Mesendoderm (in vitro differentiated cells): Measurements from ENCODE around the gene KPNB1.
A peak's percentile ranks its signal among the peaks of the same experiment; 100 is the strongest.

Experiments used
- DNase-seq: peaks from one replicate; pipeline ENCODE4 v3.0.0; 2013
- H2AK5ac ChIP-seq: 2 replicates; pipeline ENCODE4 v1.6.1; 2013; ENCODE audit warnings: low read length, inconsistent platforms
- H2BK120ac ChIP-seq: 2 replicates; pipeline ENCODE4 v1.6.1; 2013; ENCODE audit warnings: low read depth, mild to moderate bottlenecking, low read length, moderate library complexity, mixed read lengths
- H2BK15ac ChIP-seq: replicated peaks from 2 replicates; pipeline ENCODE4 v1.6.1; 2013; ENCODE audit warnings: low read depth, mild to moderate bottlenecking, moderate library complexity
- H2BK5ac ChIP-seq: 2 replicates; pipeline ENCODE4 v1.6.1; 2013; ENCODE audit warnings: low read length, inconsistent platforms
- H3K18ac ChIP-seq: 2 replicates; pipeline ENCODE4 v1.6.1; 2013; ENCODE audit warnings: mild to moderate bottlenecking, low read length, mixed read lengths
- H3K23ac ChIP-seq: one replicate; pipeline ENCODE4 v1.6.1; 2013; ENCODE audit warnings: low read length
- H3K27ac ChIP-seq: 2 replicates; pipeline ENCODE4 v1.5.1; 2013; ENCODE audit warnings: low read depth, mild to moderate bottlenecking, inconsistent platforms, low read length, moderate library complexity
- H3K27me3 ChIP-seq: 2 replicates; pipeline ENCODE4 v1.6.1; 2013; ENCODE audit warnings: low read length, control low read depth, mild to moderate bottlenecking, inconsistent platforms; ENCODE audit not compliant: insufficient read depth, poor library complexity
- H3K36me3 ChIP-seq: 2 replicates; pipeline ENCODE4 v1.6.1; 2013; ENCODE audit warnings: low read length, inconsistent platforms; ENCODE audit not compliant: control insufficient read depth, insufficient read depth
- H3K4ac ChIP-seq: one replicate; pipeline ENCODE4 v1.6.1; 2013; ENCODE audit warnings: low read depth, mild to moderate bottlenecking, low read length, moderate library complexity
- H3K4me1 ChIP-seq: 2 replicates; pipeline ENCODE4 v1.6.1; 2013; ENCODE audit warnings: low read depth, low read length, inconsistent platforms; ENCODE audit not compliant: control insufficient read depth
- H3K4me2 ChIP-seq: 2 replicates; pipeline ENCODE4 v1.6.1; 2013; ENCODE audit warnings: low read length
- H3K4me3 ChIP-seq: 2 replicates; pipeline ENCODE4 v1.5.1; 2013; ENCODE audit warnings: mild to moderate bottlenecking, low read length
- H3K56ac ChIP-seq: one replicate; pipeline ENCODE4 v1.6.1; 2013; ENCODE audit warnings: low read length
- H3K79me1 ChIP-seq: 2 replicates; pipeline ENCODE4 v1.6.1; 2013; ENCODE audit warnings: low read length, inconsistent platforms
- H3K79me2 ChIP-seq: 2 replicates; pipeline ENCODE4 v1.6.1; 2013; ENCODE audit warnings: mild to moderate bottlenecking, low read length; ENCODE audit not compliant: control insufficient read depth, insufficient read depth
- H3K9ac ChIP-seq: 2 replicates; pipeline ENCODE4 v1.6.1; 2013; ENCODE audit warnings: low read length, inconsistent platforms
- H4K5ac ChIP-seq: one replicate; pipeline ENCODE4 v1.6.1; 2013; ENCODE audit warnings: low read length
- H4K8ac ChIP-seq: one replicate; pipeline ENCODE4 v1.6.1; 2013; ENCODE audit warnings: low read depth, mild to moderate bottlenecking, control low read depth, low read length, moderate library complexity
- WGBS: extraction: QIAGEN DNeasy Blood & Tissue Kit; methylation state at CpG from one replicate; pipeline ENCODE4 v1.1.7; 2013; ENCODE audit warnings: low lambda C conversion rate, missing lambda C conversion rate; ENCODE audit not compliant: insufficient coverage; ENCODE audit errors: extremely low coverage; 5-methylcytosine and 5-hydroxymethylcytosine counted together

The KPNB1 gene

GRCh38 chr17:47651704-47652103 lies 2.0 kb downstream of the KPNB1 start:
- Histone ChIP-seq H4K5ac (no peak overlapping the region), H3K27ac (no peak overlapping the region), H2BK120ac (no peak overlapping the region), H3K9ac (peak overlapping the region; percentile 42), H3K18ac (no peak overlapping the region), H3K4ac (no peak overlapping the region), H3K79me1 (peaks cover 14% of the 10 kb centered on the region), H3K79me2 (peaks cover 57% of the 10 kb centered on the region), H3K27me3 (no peaks in the 10 kb centered on the region), H2BK5ac (no peak overlapping the region), H3K4me1 (peaks cover 4% of the 10 kb centered on the region), H3K4me2 (no peak overlapping the region), H4K8ac (no peak overlapping the region), H3K56ac (peak overlapping the region; percentile 66), H2BK15ac (no peak overlapping the region), H2AK5ac (no peak overlapping the region), H3K4me3 (no peak overlapping the region), H3K23ac (no peak overlapping the region), H3K36me3 (peaks cover 17% of the 10 kb centered on the region)
- no CpG with 5 or more reads among the region's 2 CpGs for WGBS
- no peak for DNase-seq

DNA sequence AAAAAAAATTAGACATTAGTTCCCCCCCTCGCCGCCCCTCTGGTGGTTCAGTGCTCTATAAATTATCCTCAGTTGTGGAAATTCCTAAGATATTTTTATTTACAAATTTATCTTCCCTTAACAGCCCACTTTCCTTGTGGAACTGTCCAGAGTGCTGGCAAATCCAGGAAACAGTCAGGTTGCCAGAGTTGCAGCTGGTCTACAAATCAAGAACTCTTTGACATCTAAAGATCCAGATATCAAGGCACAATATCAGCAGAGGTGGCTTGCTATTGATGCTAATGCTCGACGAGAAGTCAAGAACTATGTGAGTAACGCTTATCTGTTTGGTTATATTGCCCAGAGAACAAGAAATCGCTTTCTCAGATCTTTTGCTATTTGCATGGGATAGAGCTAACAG lies 2.9 kb downstream of the KPNB1 start:
- Histone ChIP-seq H3K79me2 (peaks cover 64% of the 10 kb centered on the region), H3K79me1 (peaks cover 20% of the 10 kb centered on the region), H3K4ac (no peak overlapping the region), H3K4me3 (no peak overlapping the region), H3K56ac (no peak overlapping the region), H3K4me1 (peaks cover 4% of the 10 kb centered on the region), H3K4me2 (no peak overlapping the region), H2BK5ac (no peak overlapping the region), H3K23ac (no peak overlapping the region), H2BK15ac (no peak overlapping the region), H4K5ac (no peak overlapping the region), H3K18ac (no peak overlapping the region), H2BK120ac (no peak overlapping the region), H3K36me3 (peaks cover 25% of the 10 kb centered on the region), H3K27ac (no peak overlapping the region), H3K9ac (peak overlapping the region; percentile 10), H2AK5ac (no peak overlapping the region), H3K27me3 (no peaks in the 10 kb centered on the region), H4K8ac (no peak overlapping the region)
- no CpG with 5 or more reads among the region's 6 CpGs for WGBS
- DNase-seq, result peak; percentile 30

- no peak overlapping the region for H4K5ac ChIP-seq
- no peak overlapping the region for H3K9ac ChIP-seq
- WGBS, result no CpG with 5 or more reads among the region's 2 CpGs
- H4K8ac ChIP-seq, result no peak overlapping the region
- peaks cover 22% of the 10 kb centered on the region for H3K79me1 ChIP-seq
- no peak overlapping the region for H3K18ac ChIP-seq
- H3K56ac ChIP-seq, result no peak overlapping the region
- H3K27me3 ChIP-seq, result no peaks in the 10 kb centered on the region
- H2BK15ac ChIP-seq, result no peak overlapping the region
- H2BK120ac ChIP-seq, result no peak overlapping the region
- H3K4me3 ChIP-seq, result no peak overlapping the region
- no peak overlapping the region for H2BK5ac ChIP-seq
- peaks cover 66% of the 10 kb centered on the region for H3K79me2 ChIP-seq
- H3K27ac ChIP-seq, result no peak overlapping the region
- H3K23ac ChIP-seq, result no peak overlapping the region
- H3K36me3 ChIP-seq, result peaks cover 30% of the 10 kb centered on the region
- H3K4me1 ChIP-seq, result peaks cover 4% of the 10 kb centered on the region
- H3K4me2 ChIP-seq, result no peak overlapping the region
- no peak for DNase-seq
- H3K4ac ChIP-seq, result no peak overlapping the region
- H2AK5ac ChIP-seq, result no peak overlapping the region
These were observed 3.7 kb downstream of the KPNB1 start for GRCh38 chr17:47653442-47653841.

- Histone ChIP-seq H3K9ac (no peak overlapping the region), H3K23ac (no peak overlapping the region), H3K4me3 (no peak overlapping the region), H3K56ac (no peak overlapping the region), H2BK120ac (no peak overlapping the region), H3K18ac (no peak overlapping the region), H3K79me1 (peaks cover 23% of the 10 kb centered on the region), H3K4ac (no peak overlapping the region), H3K4me2 (no peak overlapping the region), H3K27ac (no peak overlapping the region), H3K36me3 (peaks cover 33% of the 10 kb centered on the region), H3K79me2 (peaks cover 70% of the 10 kb centered on the region), H4K5ac (no peak overlapping the region), H2BK15ac (no peak overlapping the region), H3K4me1 (peaks cover 4% of the 10 kb centered on the region), H3K27me3 (no peaks in the 10 kb centered on the region), H2BK5ac (no peak overlapping the region), H4K8ac (no peak overlapping the region), H2AK5ac (no peak overlapping the region)
- DNase-seq, result no peak
- WGBS, result no CpG with 5 or more reads among the region's 6 CpGs
These were observed 5.3 kb downstream of the KPNB1 start for GRCh38 chr17:47654991-47655390.

GRCh38 chr17:47660064-47660492 lies 10.4 kb downstream of the KPNB1 start:
- no peak for DNase-seq
- H3K79me2 ChIP-seq, result peaks cover 31% of the 10 kb centered on the region
- no peak overlapping the region for H2BK5ac ChIP-seq
- H3K56ac ChIP-seq, result no peak overlapping the region
- no peak overlapping the region for H3K4me3 ChIP-seq
- H3K27me3 ChIP-seq, result no peaks in the 10 kb centered on the region
- peaks cover 1% of the 10 kb centered on the region for H3K4me1 ChIP-seq
- H3K9ac ChIP-seq, result no peak overlapping the region
- H4K8ac ChIP-seq, result no peak overlapping the region
- WGBS, result no CpG with 5 or more reads among the region's 6 CpGs
- H3K23ac ChIP-seq, result no peak overlapping the region
- H3K27ac ChIP-seq, result no peak overlapping the region
- H2AK5ac ChIP-seq, result no peak overlapping the region
- no peak overlapping the region for H3K4ac ChIP-seq
- H4K5ac ChIP-seq, result no peak overlapping the region
- H3K79me1 ChIP-seq, result peaks cover 20% of the 10 kb centered on the region
- peaks cover 32% of the 10 kb centered on the region for H3K36me3 ChIP-seq
- H3K18ac ChIP-seq, result no peak overlapping the region
- no peak overlapping the region for H2BK15ac ChIP-seq
- no peak overlapping the region for H3K4me2 ChIP-seq
- no peak overlapping the region for H2BK120ac ChIP-seq

DNA sequence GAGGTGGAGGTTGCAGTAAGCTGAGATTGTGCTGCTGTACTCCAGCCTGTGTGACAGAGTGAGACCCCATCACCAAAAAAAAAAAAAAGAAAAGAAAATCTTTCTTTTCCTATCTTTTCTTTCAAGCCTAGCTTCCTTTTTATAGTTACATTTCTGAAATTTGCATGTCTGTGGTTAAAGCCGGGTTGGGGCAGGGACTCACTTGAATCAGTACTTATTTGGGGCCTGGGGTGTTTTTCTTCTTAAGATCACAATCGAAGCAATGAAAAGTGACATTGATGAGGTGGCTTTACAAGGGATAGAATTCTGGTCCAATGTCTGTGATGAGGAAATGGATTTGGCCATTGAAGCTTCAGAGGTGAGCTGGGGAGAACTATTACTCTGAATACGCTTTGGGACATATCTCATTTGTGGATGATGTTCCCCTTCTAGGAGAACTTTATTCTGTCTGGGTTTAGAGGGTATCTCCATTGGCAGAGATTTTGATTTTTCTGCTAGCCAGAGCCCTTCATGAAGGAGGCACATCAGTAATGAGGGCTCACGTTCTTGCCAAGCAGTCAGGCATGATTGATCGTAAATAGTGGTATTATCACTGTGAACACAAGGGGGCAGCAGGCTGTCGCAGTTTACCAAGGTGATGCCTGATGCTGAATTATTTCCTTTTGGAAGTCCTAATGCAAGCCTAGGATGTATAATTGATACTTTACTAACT lies 14.3 kb downstream of the KPNB1 start:
- Histone ChIP-seq H3K4me2 (no peak overlapping the region), H3K4ac (no peak overlapping the region), H2BK5ac (no peak overlapping the region), H3K18ac (no peak overlapping the region), H3K56ac (no peak overlapping the region), H4K5ac (no peak overlapping the region), H4K8ac (no peak overlapping the region), H3K4me1 (no peaks in the 10 kb centered on the region), H3K23ac (no peak overlapping the region), H2BK15ac (no peak overlapping the region), H3K79me1 (peaks cover 6% of the 10 kb centered on the region), H3K27ac (no peak overlapping the region), H3K36me3 (peaks cover 15% of the 10 kb centered on the region), H2AK5ac (no peak overlapping the region), H3K9ac (no peak overlapping the region), H3K27me3 (no peaks in the 10 kb centered on the region), H3K79me2 (peaks cover 10% of the 10 kb centered on the region), H2BK120ac (no peak overlapping the region), H3K4me3 (no peak overlapping the region)
- WGBS, result no CpG with 5 or more reads among the region's 6 CpGs
- DNase-seq, result peak; percentile 76
